DMS53 treated with DMSO at 0.1 percent for 48 hours (cell line): ENCODE measurements around the gene FAM151B.

Source experiments
- DNase-seq: peaks from one replicate; lab custom pipeline; 2025; ENCODE audit not compliant: unreplicated experiment; lab: John Stamatoyannopoulos, UW

Gene FAM151B

DNA sequence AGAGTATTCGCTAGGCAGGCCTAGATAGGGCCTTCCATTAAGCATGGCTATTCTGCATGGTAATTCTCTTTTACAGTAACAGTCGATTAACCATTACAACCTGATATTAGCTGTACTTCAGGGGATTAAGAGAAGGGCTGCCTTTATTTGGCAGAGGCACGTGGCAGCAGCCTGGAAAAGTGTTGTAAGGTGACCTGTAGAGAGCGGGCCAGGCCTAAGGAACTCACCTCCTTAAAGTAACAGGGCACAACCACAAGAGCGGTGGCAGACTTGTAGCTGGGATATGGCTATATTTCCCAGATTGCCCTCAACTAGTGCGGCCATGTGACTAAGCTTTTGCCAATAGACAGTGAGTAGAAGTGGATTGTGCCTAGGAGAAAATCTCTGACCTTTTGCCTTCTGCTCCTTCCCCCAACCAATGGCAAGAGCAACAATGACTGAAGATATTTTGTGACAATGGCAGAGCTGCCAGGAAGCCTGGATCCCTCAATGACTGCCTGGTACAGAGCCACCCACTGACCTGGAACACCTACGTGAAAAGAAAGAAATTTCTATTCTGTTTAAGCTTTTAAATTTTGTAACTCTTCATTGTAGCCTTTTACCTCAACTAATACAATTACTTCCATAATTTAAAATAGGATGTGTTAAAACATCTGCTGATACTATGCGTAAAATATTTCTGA, 101.1 kb downstream of the FAM151B start:
- DNase-seq = no peak

- DNase-seq = no peak
Measured at GRCh38 chr5:80590766-80591165, 102.9 kb downstream of the FAM151B start.

GRCh38 chr5:80591352-80591751, 103.5 kb downstream of the FAM151B start:
- no peak for DNase-seq

GRCh38 chr5:80592105-80592504, 104.2 kb downstream of the FAM151B start:
- no peak for DNase-seq
